NCI-H748 (cell line): ENCODE data around the gene LRP2.

ENCODE experiments used
- DNase-seq: peaks from one replicate; lab custom pipeline; 2025; ENCODE audit not compliant: unreplicated experiment; lab: John Stamatoyannopoulos, UW

The LRP2 gene

DNA sequence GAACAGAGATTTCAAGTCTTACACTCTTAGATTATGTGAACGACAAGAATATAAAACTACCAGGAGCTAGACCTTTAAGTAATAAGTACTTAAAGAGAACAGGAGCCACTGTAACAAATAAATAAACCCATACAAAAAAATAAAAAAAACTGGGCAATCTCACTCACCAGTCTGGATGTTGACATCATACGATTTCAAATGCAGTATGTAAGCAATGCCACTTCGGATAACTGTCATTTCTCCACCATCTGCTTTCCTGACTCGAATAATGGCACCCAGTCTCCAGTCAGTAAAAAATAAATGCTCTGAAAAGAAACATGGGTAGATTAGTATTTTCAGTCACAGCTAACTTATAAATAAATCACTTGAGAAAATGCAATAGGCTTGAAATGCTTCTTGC is 115.1 kb downstream of the LRP2 start:
- DNase-seq = no peak

DNA sequence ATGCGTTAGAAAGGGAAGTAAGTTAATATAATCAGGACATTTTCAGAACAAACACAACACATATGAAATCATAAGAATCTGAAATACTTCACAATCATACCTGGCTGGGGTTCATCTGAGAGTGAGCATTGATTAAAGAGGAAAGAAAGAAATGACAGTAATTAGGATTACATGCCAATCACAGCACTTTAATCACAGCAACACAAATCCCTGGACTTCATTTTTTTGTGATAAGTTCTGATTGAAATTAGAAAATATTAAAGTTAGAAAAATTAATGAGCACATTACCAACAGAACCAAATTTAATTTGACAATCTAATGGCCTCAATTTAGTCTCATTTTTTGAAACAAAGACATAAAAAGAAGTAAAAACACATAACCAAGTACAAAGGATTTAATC is 121.9 kb downstream of the LRP2 start:
- DNase-seq = no peak

DNA sequence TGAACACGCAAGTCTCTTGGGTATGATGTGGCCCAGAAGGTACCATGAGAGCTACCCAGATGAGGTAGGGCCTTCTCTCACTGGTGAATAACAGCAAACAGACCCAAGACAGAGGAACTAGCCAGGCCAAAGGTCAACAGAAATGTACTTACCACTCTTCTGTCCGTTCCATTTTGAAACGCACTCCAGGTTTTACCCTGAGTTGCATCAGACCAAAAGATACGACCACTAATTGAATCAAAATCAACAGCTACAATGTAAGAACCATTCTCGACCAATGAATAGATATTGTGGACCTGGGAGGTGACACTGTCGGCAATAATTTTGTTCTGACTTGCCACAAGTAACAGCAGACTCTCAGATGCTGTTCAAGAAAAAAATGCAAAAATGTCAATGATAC is 124.4 kb downstream of the LRP2 start:
- no peak for DNase-seq

DNA sequence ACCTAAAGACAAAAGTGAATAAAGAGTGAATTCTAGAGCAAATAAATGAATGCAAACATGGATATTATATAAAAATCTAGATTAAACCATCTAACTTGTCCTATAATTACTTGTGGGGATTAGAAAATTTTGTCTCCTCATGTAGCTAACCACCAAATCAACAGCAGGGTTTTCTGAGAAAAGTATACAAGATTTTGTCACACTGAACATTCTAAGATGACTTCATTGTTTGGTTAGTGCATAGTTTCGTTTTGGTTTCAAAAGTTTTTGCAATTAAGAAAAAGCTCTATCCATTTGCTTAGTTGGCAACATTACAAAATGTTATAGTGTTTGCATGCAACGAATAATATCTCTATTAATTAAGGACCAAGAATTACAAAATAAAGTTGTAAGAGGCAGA is 125.0 kb downstream of the LRP2 start:
- DNase-seq = no peak

DNA sequence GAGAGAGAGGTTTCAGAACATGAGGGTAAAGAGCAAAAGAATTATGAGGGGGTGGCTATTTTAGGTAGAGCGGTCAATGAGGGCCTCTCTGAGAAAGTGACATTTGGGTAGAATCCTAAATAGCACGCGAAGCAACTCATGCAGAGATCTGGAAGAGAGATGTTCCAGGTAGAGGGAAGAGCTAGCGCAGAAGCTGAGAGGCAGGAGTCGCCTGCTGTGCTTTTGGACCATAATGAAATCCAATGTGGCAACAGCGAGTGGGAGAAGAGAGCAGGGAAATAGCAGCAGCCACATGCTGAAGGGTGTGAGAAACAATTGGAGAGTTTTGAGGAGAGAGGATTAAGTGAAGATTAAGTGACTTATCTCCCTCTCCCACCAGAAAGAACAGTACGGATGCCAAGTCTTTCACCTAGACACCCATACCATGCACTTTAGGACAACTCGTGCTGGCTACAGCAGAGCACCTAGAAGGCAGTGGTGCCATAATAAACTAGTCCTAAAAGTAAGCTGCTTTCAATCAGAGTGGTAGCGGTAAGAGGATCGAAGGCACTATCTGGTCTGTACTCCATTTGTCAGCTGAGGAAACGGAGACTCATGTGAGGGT is 129.7 kb downstream of the LRP2 start:
- DNase-seq = no peak

DNA sequence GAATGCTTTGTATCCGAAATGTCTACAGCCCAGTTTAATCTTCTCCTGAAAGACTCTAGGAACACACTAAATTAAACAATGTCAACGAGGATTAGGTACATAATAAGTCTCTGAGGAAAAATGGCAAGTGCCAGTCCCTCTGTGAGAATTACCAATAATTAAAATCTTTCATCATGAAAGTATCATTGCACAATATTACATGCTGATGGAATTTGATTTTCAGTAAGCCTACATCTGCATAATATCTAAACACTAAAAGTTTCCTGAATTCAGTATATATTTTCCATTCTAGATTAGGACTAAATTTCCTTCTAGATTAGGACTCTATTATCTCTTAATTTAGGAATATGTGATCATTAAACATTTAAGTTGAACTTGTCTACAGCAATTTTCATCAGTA is 132.1 kb downstream of the LRP2 start:
- no peak for DNase-seq

DNA sequence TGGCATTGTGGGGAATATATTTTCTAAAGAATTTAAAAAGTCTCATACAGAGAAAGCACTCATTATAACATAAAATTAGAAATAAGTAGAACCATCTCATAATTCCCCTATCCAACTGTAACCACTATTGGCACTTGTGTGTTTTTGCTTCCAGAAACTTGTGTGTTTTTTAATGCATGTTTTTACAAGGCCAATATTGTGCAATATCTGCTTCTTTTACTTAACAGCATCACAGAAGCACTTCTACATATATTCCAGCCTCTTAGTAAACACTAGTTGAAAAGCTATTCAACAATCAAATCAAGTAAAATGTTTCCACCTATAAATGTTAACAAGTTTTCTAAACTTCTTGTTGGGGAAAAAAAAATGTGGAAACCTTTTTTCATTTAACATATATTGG is 132.7 kb downstream of the LRP2 start:
- DNase-seq = no peak

DNA sequence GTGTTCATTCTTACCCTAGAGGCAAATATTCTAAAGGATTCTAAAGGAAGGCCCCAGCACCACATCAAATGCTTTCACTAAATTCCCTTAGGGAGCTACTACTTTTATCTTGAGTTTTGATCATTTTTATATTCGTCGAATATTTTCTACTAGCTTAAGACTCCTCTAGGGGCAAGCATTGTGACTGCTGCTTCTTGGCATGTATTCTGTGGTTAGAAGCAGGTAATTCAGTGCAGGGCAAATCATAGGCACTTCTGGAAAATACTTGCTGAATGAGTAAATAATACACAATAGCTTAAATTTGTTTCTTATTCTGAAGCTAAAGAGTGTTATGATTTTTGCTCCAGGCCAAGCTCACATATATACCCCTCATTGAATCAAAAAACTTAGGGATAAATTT is 136.4 kb downstream of the LRP2 start:
- DNase-seq = no peak

DNA sequence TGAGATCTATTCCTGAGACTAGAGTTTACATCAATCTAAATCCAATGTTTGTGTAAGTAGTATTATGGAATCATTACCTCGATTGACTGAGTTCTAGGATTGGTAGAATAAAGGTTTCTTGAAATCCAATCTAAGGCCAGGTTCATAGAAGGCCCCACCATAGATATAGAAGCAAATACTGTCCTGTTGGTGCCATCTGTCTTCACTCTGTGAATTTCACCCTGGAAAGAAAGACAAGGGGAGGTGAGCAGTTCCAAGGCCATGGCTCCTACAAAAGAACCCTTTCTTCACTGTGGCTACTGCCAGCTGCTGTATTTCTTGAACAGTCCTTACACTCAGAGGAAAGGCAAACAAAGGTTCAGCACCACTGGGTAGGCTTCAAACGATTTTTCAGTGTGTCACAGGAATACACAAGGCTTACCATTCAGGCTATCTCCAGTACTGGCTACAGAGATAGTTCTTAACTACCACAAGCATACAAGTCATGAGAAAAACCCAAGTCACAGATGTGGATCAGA is 137.0 kb downstream of the LRP2 start:
- no peak for DNase-seq

DNA sequence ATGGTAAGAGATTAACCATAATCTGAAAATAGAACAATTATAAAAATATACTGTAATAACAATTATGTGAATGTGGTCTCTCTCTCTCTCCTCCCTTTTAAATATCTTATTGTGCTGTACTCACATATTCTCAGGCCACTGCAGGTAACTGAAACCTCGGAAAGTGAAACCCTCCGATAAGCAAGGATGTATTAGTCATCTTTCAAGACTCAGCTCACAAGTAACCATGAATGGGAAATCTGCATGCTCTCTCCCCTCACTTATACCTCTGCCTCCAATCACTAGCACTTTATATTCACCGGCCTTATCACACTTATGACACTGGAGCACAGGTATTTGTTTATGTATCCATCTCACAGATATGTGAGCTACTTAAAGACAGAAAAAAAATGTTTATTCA is 139.7 kb downstream of the LRP2 start:
- no peak for DNase-seq

DNA sequence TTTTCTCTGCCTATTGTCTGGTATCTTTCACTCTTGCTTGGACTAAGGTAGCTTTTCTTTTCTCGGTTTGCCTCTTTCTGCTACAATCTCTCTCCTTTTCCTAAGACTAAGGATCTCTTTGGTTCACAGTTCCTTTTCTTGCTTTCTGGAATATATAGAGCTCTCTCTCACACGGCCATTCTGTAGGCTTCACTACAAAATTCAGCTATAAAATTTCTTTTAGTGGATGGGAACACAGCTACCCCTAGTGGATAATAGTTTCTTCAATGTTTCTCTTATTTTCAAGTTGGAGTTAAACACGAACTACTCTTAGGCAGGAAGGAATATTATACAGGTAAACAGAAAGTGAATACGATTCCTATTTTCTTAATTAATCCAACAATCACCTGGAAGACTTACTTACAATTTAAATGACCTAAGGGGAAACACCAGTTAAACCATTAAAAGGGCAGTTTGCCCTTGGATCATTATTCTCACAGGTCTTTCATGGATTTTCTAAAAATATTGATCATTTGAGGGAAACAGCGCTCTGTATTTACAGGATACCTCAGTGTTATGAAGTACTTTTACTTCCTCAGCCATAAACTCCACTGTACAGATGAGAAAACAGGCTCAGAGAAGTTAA is 140.5 kb downstream of the LRP2 start:
- peak; percentile 53 for DNase-seq

DNA sequence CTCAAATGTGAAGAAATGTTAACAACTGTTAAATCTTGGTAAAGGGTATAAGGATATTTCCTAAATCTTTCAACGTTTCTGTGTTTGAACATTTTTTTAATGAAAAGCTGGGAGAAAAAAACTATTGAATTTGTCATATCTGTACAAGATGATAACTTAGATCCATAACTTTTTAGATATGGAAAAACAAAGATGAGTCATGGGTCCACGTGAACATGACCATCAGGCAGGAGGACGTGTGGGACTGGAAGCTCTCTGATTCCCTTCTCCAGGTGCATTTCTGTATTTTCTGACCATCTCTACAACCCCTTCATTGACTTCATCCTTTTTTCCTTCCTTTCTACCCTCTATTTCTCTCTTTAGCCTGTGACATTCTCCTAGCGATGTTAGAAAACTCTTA is 151.4 kb downstream of the LRP2 start:
- DNase-seq = no peak

DNA sequence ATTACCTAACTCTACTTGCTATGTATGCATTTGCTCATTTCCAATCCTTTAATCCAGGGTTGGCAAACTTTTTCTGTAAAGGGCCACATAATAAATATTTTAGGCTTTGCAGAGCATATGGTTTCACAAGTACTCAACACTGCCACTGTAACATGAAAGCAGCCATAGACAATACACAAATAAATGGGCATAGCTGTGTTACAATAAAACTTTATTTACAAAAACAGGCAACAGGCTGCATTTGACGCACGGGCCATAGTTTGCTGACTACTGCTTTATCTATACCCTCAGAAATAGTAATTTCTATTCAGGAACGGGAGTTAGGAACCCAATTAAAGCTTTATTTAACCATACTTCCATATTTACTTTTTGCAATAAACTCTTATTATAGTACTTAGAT is 154.3 kb downstream of the LRP2 start:
- DNase-seq = no peak

DNA sequence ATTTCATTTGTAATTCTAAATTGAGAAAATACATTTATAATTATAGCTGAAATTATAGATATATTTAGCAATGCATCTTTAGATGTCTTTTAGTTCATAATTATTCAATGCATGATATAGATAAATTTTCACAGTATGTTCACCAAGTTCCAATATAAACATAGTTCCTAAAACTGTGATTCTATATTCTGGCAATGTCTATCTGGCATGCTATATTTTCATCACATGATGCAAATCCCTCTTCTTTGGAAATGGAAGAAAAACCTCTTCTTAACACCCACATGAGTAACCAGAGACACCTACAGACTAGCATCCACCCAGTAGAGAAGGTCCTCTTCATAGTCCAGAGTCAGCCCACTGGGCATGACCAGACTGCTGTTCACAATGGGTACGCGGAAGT is 157.2 kb downstream of the LRP2 start:
- DNase-seq = no peak

DNA sequence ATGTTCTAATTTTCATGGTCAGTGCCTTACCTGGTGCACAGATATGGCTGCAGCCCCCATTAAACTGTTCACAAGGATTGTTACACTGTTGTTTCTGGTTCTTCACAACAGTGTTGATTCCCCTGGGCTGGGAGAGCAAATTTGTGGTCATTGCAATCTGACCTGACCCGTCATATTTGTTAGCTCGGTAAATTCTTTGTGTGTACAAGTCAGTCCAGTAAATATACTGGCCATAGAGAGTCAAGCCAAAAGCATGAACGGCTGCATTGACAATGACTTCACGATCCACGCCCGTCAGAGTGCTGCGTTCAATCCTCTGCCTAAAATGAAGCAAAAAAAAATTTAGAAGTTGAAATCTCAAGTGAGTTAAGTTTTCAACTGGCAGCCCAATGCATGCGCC is 158.4 kb downstream of the LRP2 start:
- DNase-seq = peak; percentile 50

DNA sequence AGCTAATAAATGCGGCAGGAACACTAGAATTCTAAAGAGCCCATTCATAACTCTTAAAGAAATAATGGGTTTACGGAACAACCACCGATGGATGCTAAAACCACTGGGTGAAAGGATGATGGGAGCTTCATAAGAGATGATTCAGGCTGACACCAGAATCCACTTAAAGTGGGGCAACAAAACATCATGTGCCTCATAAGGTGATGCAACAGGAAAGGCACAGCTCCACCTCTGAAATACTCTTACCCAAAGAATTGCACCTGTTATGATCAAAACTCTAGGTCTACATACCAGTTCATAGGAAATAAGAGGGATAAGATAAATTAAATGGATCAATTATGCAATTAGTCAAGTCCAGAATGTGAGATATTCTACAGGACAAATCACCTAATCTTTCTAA is 161.6 kb downstream of the LRP2 start:
- DNase-seq = no peak

DNA sequence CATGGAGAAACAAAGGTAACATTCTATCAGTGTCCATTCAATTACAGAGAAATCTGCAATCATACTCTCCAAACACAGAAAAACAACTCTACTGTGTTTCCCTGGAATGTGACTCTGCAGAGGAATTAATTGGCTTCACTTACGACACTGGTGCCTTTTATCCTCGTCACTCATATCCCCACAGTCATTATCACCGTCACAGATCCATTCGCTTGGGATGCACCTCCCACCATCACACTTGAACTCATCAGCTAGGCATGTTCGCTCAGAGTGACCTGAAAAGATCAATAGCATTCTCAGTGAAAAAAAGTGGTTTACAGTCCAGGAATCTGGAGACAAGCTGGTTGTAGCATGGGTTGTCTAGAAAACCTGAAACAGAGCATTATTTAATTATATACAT is 168.7 kb downstream of the LRP2 start:
- peak; percentile 48 for DNase-seq

DNA sequence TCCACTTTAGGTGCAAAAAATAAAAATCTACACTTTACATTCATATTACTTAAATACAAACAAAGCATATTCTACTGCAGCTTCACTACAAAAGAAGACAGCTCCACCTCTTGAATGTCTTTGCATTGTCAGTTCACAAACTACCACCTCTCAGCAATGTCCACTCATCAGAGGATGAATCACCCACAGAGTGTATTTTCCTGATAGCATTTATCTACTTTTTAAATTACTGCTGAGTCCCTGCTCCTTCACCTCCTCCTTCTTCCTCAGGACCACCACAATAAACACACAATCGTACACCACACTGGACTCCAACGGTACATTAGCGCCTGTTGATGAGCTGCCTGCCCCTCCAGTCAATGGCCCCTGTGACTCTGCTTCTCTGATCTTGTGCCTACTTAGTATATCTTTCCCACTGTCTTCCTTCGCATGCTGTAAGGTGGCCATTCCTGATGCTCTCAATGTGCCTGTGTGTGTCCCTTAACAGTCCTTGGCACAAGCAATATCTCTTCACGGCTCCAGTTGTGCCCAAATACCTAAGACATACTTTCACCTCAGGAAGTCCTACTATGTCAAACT is 172.0 kb downstream of the LRP2 start:
- no peak for DNase-seq

DNA sequence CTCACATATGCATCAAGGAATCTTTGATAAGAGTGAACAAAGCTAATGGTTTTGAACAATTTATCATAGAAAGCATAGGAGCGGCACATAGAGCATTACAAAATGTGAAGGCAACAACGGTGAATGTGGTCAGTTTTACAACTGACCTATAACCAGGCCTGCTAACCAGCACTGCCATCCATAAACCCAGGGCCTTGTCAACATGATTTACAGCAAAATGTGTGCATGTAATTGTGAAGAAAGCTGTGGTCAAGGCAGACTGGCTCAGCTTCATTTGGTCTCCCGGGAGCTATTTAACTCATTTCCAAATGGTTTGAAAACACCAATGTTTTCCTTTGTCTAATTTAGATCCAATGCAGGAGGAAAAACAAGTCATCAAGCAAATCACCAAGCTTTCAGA is 173.2 kb downstream of the LRP2 start:
- DNase-seq = no peak

DNA sequence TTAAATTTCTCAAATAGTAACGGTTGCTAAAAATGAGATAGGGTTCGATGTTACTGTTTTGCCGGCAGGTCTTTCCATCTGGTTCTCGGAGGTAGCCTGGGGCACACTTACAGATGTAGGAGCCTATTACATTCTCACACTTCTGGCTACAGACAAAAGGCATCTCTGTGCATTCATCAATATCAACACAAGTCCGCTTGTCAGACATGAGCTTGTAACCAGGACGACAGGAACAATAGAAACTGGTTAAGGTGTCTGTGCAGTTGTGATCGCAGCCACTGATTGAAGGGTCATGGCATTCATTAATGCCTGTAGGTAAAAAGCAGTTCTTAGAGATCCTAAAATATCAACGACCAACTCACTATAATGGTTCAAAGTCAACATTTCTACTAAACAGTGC is 176.6 kb downstream of the LRP2 start:
- peak; percentile 78 for DNase-seq

DNA sequence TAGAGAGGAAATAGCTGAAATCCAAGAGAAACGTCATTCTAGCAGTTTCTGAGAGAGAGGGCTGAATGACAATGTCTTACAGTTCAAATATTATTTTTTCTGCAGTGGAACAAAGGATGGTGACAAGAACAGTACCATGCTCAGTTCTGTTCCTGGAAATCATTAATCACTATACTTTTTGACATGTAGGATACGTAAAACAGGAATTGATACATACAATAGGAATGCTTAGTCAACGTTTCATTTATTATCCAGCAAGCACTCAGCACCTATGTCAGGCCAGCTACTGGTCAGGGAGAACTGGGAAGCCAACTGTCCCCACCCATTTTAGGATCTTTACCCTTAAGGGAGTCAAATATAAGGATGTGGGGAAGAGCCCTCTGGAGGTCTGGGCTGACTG is 178.3 kb downstream of the LRP2 start:
- DNase-seq = no peak

DNA sequence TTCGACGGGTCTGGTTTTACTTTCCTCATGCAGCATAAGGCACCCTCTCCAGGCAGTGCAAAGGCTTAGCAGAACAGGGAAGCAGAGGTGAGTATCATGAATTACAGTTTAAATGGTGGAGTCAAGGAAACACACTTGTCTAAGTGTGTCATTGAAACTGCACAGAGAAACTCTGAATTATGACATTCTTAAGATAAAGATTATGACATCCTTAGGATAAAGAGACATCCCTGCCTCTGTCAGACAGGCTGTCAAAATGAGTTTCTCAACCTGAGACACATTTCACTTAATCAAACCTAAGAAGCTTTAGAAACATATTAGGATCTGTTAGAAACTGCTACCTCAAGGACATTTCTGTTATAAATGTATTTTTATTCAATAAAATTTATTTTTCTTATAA is 179.8 kb downstream of the LRP2 start:
- DNase-seq = no peak
